ENCODE data around the gene CCDC197. TPM values are rescaled to one million over a fixed set of nuclear protein-coding genes. Genes with fewer than 3 reads are reported as not detected.

Gene CCDC197
- total RNA-seq, 1 donor from 2014 or later: not detected

DNA sequence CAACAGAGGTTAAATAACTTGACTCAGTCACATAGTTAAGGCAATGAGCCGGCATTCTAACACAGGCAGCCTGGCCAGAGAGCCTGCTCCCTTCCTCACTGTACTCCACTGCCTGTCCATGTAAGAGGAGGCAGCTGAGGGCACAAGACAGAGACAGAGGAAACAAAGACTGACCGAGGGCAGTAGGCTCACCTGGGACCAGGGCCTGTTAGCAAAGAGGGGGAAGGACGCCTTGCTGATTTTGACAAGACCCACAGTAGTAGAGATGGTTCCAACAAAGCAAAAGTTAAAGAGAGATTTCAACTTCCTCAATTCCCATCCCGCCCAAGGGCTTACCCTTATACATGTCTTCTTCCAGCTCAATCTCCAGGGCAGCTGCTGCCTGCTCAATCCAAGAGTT, 55.6 kb downstream of the CCDC197 start:
- intact Hi-C loops (cut with micrococcal nuclease): no loop called here

DNA sequence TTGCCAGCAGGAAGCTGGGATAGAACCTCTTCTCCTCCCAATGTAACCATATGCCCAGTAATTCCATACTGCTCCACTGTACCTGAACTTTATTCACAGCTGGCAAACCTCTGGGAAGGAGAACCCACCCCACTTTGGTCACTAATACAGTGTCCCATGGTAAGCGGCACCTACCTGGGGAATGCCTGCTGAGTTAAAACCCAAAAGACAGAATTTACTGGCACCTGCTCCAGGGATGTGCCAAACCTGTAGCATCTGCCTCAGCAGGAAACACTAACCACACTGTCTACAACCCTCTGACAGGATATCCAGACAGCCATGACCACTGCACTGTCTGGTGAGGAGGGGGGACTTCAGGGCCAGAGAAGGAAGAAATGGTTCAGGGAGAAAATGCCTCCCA, 57.3 kb downstream of the CCDC197 start:
- intact Hi-C loops (cut with micrococcal nuclease): no loop called here

DNA sequence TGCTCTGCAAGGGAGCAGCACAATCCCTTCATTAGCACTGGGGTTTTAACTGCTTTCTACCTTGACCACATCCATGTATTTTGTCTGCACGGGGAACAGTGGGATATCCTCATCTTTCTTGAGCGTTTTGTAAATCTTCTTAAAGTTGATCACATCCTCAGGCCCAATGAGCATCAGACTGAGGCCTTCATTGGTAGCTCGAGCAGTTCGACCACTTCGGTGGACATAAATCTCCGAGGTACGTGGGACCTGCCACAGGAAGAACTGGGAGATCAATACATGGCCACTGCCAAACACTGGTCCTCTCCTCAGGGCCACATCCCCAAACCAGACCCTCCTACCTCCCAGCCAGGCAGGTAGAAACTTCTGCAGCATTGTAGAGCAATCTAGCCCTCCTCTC, 57.8 kb downstream of the CCDC197 start:
- intact Hi-C loops (cut with micrococcal nuclease): no loop called here

DNA sequence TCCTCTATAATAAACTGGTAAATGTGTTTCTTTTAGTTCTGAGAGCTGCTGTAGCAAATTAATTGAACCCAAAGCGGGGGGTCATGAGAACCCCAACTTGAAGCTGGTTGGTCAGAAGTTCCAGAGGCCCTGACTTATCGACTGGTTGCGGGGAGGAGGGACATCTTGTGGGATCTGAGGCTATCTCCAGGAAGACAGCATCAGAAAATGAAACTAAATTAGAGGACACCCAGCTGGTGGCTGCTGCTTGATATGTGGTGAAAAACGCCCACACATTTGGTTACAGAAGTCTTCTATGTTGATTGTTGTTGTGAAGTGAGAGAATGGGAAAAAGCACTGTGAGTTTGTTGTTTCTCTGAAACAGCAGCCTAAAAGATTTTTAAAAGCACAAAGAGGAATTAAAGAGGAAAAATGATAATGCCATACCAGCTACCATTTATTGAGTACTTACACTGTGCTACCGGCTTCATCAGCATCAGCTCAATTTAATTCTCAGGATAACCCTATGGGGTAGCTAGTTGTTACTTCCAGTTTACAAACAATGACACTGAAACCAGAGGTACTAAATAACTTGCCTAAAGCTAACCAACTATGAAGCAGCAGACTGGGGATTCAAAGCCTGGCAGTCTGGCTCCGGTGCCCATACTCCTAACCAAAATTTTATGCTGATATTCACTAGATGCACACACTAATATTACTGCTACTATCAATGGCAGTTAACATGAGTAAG, 59.6 kb downstream of the CCDC197 start:
- intact Hi-C loops (cut with micrococcal nuclease): loop anchor here (1.0 kb wide), 3 partner anchors 25 to 80 kb away; partner anchors contain the start of genes DDX24, IFI27L1 and OTUB2

- intact Hi-C loops (cut with micrococcal nuclease): no loop called here
These were observed 61.1 kb downstream of the CCDC197 start for GRCh38 chr14:94058128-94058673.

Other genes starting within 250 kb of the CCDC197 start
- gene PRIMA1, start 208.8 kb upstream of the CCDC197 start, total RNA-seq: not detected in 2 replicates
- gene FAM181A, start 70.0 kb upstream of the CCDC197 start, total RNA-seq: not detected in 2 replicates
- 62.2 and 66.6 TPM in 2 replicates for gene ASB2, start 20.7 kb upstream of the CCDC197 start, total RNA-seq
- 2.9 and 3.3 TPM in 2 replicates for gene OTUB2, start 29.0 kb downstream of the CCDC197 start, total RNA-seq
- 206 and 208 TPM in 2 replicates for gene DDX24, start 83.9 kb downstream of the CCDC197 start, total RNA-seq
- 32.2 and 32.4 TPM in 2 replicates for gene IFI27L1, start 84.0 kb downstream of the CCDC197 start, total RNA-seq
- gene IFI27, start 113.4 kb downstream of the CCDC197 start, total RNA-seq: 127 and 132 TPM in 2 replicates
- gene IFI27L2, start 132.3 kb downstream of the CCDC197 start, total RNA-seq: 68.1 and 74.2 TPM in 2 replicates
- 0.59 and 0.88 TPM in 2 replicates for gene PPP4R4, start 177.0 kb downstream of the CCDC197 start, total RNA-seq